ENCODE measurements around the gene DYTN.

Gene DYTN

DNA sequence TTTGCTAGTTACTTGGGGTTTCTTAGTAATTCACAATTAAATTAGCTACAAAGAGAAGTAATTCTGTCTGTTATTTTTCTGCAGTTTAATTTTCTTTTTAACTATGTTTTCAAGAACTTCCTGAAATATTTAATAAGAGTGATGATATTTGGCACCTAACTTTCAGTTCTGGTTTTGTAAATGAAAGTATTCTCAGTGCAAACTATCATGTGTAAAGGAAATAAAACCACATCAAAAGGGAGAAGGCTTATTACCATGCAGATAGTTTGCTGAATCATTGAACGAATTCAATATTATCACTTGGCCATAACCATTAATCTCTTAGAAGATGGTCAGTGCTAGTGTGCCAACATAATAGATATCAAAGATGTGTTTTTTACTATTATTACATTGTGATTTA lies 29.2 kb downstream of the DYTN start:
- TF ChIP-seq, protein P1, sequence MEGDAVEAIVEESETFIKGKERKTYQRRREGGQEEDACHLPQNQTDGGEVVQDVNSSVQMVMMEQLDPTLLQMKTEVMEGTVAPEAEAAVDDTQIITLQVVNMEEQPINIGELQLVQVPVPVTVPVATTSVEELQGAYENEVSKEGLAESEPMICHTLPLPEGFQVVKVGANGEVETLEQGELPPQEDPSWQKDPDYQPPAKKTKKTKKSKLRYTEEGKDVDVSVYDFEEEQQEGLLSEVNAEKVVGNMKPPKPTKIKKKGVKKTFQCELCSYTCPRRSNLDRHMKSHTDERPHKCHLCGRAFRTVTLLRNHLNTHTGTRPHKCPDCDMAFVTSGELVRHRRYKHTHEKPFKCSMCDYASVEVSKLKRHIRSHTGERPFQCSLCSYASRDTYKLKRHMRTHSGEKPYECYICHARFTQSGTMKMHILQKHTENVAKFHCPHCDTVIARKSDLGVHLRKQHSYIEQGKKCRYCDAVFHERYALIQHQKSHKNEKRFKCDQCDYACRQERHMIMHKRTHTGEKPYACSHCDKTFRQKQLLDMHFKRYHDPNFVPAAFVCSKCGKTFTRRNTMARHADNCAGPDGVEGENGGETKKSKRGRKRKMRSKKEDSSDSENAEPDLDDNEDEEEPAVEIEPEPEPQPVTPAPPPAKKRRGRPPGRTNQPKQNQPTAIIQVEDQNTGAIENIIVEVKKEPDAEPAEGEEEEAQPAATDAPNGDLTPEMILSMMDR (IDR thresholded peaks at IDR 0.05; ENCODE audit: low read depth, low read length), result no peak
- no peak overlapping the region for H3K4me3 ChIP-seq (ENCODE audit: low read depth, low read length)
- no peak for DNase-seq (ENCODE audit: low read depth, low spot score)
- in situ Hi-C loops (cut with HindIII; ENCODE audit: low sequenced_read_pairs), result no loop called here

DNA sequence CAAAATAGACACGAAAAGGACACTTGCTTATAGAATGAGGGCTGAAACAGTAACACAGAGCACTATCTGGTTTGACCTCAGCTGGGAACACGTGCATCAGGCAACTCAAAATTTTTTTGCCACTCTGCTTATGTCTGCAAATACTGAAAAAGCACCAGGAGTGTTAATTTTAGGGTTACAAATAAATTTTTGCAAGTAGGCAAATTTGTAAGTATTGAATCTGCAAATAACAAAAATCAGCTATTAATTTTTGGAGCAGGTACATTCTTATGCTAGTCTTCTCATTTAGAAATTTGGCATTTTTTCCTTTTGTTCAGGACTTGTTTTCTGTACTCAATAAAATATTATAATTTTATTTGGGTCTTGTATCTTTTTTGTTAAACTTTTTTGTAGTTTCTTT lies 29.7 kb downstream of the DYTN start:
- TF ChIP-seq, protein P1 (IDR thresholded peaks at IDR 0.05; ENCODE audit: low read depth, low read length), result no peak
- no peak for DNase-seq (ENCODE audit: low read depth, low spot score)
- in situ Hi-C loops (cut with HindIII; ENCODE audit: low sequenced_read_pairs), result no loop called here
- no peak overlapping the region for H3K4me3 ChIP-seq (ENCODE audit: low read depth, low read length)

GRCh38 chr2:206683546-206683945 lies 34.6 kb downstream of the DYTN start:
- TF ChIP-seq, protein P1 (IDR thresholded peaks at IDR 0.05; ENCODE audit: low read depth, low read length), result no peak

DNA sequence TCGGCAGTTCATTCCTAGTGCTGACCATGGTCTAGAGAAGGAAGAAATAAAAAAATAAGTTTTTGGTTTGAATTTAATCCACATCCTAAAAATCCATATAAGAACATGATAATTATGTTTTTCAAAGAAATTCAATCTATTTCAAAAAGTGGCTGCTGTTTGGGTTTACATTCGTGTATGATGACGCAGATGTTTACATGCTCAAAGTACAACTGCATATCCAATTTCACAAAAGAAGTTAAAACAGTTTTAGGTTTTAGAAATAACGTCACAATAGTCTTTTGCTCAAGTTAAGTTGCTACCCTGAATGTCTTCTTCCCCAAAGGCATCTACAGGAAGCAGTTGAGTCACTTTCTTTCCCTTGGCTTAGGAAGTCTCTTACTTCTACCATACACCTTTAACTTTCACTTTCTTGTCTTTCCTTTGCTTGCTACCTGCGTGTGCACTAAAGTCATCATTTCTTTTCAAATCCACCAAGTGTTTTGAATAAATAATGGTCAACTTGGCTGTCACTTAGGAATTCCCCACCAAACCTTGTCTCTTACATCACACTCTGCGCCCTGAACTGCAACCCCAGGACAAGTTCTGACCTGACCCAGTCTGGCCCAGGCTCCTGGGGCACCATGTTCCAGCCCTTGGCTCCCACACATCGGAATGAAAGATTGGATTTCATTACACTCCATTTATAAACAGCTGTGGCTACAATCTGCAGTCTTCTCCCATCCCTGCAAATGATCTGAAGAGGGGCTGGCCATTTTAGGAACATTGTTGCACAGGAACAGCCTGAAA lies 47.5 kb downstream of the DYTN start:
- no peak overlapping the region for H3K4me3 ChIP-seq (ENCODE audit: low read depth, low read length)
- TF ChIP-seq, protein P1 (IDR thresholded peaks at IDR 0.05; ENCODE audit: low read depth, low read length), result no peak
- DNase-seq (ENCODE audit: low read depth, low spot score), result no peak
- in situ Hi-C loops (cut with HindIII; ENCODE audit: low sequenced_read_pairs), result no loop called here

More at GRCh38 chr2:206683546-206683945, 34.6 kb downstream of the DYTN start:
- in situ Hi-C loops (cut with HindIII; ENCODE audit: low sequenced_read_pairs), result no loop called here
- DNase-seq (ENCODE audit: low read depth, low spot score), result no peak
- H3K4me3 ChIP-seq (ENCODE audit: low read depth, low read length), result no peak overlapping the region

GRCh38 chr2:206665251-206665650 lies 52.9 kb downstream of the DYTN start:
- H3K4me3 ChIP-seq (ENCODE audit: low read depth, low read length), result no peak overlapping the region
- no peak for DNase-seq (ENCODE audit: low read depth, low spot score)
- TF ChIP-seq, protein P1 (IDR thresholded peaks at IDR 0.05; ENCODE audit: low read depth, low read length), result no peak
- in situ Hi-C loops (cut with HindIII; ENCODE audit: low sequenced_read_pairs), result no loop called here

DNA sequence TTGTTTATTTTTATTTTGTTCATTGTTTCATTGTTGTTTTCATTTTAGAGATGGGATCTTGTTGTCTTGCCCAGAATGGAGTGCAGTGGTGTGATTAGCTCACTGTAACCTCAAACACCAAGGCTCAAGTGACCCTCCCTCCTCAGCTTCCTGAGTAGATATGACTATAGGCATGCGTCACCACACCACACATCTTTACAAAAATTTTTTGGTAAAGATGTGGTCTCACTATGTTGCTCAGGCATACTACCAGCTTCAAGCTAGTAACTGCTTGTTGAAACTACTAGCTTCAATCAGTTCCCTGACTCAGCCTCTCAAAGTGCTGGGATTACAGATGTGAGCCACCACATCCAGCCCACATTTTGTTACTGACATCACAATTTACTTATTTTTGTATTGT lies 61.1 kb downstream of the DYTN start:
- TF ChIP-seq, protein P1 (IDR thresholded peaks at IDR 0.05; ENCODE audit: low read depth, low read length), result no peak
- no peak overlapping the region for H3K4me3 ChIP-seq (ENCODE audit: low read depth, low read length)
- in situ Hi-C loops (cut with HindIII; ENCODE audit: low sequenced_read_pairs), result no loop called here
- DNase-seq (ENCODE audit: low read depth, low spot score), result no peak

Measured in astrocyte of the spinal cord (primary cell).